Hematopoietic multipotent progenitor cell (in vitro differentiated cells): ENCODE results near the gene MTIF3. TPM values are rescaled to one million over a fixed set of nuclear protein-coding genes. Genes with fewer than 3 reads are reported as not detected.
A peak's percentile ranks its signal among the peaks of the same experiment; 100 is the strongest.
"Not testable (repeated sequence)": the region's sequence is repeated elsewhere in the genome, so short reads cannot be mapped to it uniquely, and the experiment has no call there.

Experiments used
- DNase-seq, 3 donors: peaks; one replicate each; pipeline ENCODE4 v3.0.0-alpha.2; 2011 to 2015; ENCODE audit warnings: low read depth in 2 of 3, low spot score in 2 of 3
- total RNA-seq: library from RNA; depleted of rRNA; stranded (reverse); fragments of >200 nt; gene quantifications from one replicate; pipeline ENCODE4 v1.2.3, GENCODE V29; 2012

Gene MTIF3
- total RNA-seq, 1 donor: 24.8 TPM

- DNase-seq: no peak
Measured at GRCh38 chr13:27421101-27421871, 29.1 kb downstream of the MTIF3 start.

- DNase-seq: no peak
Measured at GRCh38 chr13:27419328-27419727, 31.0 kb downstream of the MTIF3 start.

GRCh38 chr13:27415116-27415515, 35.2 kb downstream of the MTIF3 start:
- no peak for DNase-seq

GRCh38 chr13:27411341-27411740, 39.0 kb downstream of the MTIF3 start:
- DNase-seq: no peak

GRCh38 chr13:27409013-27409412, 41.4 kb downstream of the MTIF3 start:
- no peak for DNase-seq

- DNase-seq: no peak
Measured at GRCh38 chr13:27408074-27408473, 42.3 kb downstream of the MTIF3 start.

GRCh38 chr13:27406178-27406939, 44.0 kb downstream of the MTIF3 start:
- DNase-seq: peak in 1 of 3 donors; percentile 65

- no peak for DNase-seq
Measured at GRCh38 chr13:27405546-27406134, 44.7 kb downstream of the MTIF3 start.

GRCh38 chr13:27404680-27405079, 45.7 kb downstream of the MTIF3 start:
- DNase-seq: peak in 1 of 3 donors; percentile 43

- no peak for DNase-seq
Measured at GRCh38 chr13:27403727-27404385, 46.5 kb downstream of the MTIF3 start.

- DNase-seq: peak in 1 of 3 donors; percentile 34
Measured at GRCh38 chr13:27403203-27403678, 47.1 kb downstream of the MTIF3 start.

- peak in 2 of 3 donors; percentile 54 to 71 for DNase-seq
Measured at GRCh38 chr13:27401210-27401609, 49.2 kb downstream of the MTIF3 start.

GRCh38 chr13:27400405-27400804, 50.0 kb downstream of the MTIF3 start:
- not testable (repeated sequence) for DNase-seq

GRCh38 chr13:27398360-27398759, 52.0 kb downstream of the MTIF3 start:
- no peak for DNase-seq

- DNase-seq: no peak
Measured at GRCh38 chr13:27396252-27396846, 54.0 kb downstream of the MTIF3 start.

- DNase-seq: no peak
Measured at GRCh38 chr13:27395007-27395510, 55.3 kb downstream of the MTIF3 start.

- DNase-seq: no peak
Measured at GRCh38 chr13:27393101-27393500, 57.3 kb downstream of the MTIF3 start.

GRCh38 chr13:27391471-27391870, 58.9 kb downstream of the MTIF3 start:
- DNase-seq: no peak

GRCh38 chr13:27389891-27390290, 60.5 kb downstream of the MTIF3 start:
- DNase-seq: no peak

GRCh38 chr13:27388241-27388640, 62.1 kb downstream of the MTIF3 start:
- DNase-seq: no peak
